GM18526 (cell line): Measurements from ENCODE around the gene MMP24.

Experiments
- POLR2A ChIP-seq: IDR thresholded peaks from 3 replicates; pipeline ENCODE4 v1.6.1; 2011; ENCODE audit not compliant: insufficient read length; ENCODE audit errors: extremely low read depth

MMP24 gene

DNA sequence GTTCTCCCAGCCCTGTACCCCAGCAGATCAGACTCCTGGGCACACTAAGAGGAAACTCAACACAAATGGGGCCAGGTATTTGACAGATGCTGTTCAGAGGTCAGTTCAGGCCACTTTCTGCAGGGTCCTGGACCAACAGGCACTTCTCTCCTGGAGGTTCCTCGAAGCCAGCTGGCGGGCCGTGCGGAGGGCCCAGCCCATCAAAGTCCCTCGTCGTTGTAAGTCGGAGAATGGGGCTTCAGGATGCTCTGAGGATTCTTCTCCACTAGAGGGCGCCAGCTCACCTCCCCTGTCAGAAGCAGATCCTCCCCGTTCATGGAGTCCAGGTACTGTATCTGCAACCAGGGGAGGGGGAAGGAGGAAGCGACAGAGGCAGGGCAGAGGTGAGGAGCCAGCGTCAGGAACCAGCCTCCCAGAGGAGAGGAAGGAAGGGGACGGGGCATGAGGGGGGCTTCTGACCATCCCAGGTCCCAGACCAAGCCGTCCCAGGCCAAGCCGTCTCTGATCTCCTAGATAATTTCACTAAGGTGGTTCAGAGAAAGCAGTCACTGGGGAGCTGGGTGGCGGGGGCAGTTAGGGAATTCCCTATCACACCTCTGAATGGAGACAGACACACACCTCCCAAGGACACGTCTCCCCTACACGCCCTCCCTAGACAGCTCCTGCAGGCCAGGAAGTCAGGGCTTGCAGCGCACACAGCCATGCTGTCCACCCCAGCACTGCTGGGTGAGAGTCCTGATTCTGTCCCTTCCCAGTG, 77.4 kb downstream of the MMP24 start:
- TF ChIP-seq POLR2A: no peak

- no peak for TF ChIP-seq POLR2A
These were observed 78.5 kb downstream of the MMP24 start for GRCh38 chr20:35304956-35305355.

GRCh38 chr20:35305682-35306556, 79.4 kb downstream of the MMP24 start:
- TF ChIP-seq POLR2A: no peak

DNA sequence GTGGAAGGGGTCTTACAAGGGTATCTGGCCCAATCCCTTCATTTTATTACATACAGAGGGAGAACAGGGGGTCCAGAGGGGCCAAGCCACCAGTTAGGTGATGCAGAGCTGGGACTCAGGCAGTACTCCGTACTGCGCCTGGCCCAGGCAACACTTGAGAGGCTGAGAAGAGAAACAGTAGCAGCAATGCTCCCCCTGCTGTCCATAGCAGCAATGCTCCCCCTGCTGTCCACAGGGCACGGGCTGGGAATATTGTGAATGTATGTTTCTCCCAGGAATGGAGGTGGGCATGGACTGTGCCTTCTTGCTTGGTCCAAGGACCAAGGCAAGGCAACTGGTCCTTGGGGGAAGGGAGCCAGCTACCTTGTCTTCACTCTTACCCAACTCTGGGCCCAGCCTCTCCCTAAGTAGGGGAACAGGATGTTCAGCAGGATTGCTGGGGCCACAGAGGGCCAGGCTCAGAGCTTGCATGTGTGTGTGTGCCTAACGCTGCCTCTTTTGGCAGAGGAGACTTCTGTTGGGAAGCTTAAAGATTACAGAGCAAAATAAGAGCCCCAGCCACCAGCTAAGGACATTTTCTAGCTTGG, 80.5 kb downstream of the MMP24 start:
- TF ChIP-seq POLR2A: no peak

DNA sequence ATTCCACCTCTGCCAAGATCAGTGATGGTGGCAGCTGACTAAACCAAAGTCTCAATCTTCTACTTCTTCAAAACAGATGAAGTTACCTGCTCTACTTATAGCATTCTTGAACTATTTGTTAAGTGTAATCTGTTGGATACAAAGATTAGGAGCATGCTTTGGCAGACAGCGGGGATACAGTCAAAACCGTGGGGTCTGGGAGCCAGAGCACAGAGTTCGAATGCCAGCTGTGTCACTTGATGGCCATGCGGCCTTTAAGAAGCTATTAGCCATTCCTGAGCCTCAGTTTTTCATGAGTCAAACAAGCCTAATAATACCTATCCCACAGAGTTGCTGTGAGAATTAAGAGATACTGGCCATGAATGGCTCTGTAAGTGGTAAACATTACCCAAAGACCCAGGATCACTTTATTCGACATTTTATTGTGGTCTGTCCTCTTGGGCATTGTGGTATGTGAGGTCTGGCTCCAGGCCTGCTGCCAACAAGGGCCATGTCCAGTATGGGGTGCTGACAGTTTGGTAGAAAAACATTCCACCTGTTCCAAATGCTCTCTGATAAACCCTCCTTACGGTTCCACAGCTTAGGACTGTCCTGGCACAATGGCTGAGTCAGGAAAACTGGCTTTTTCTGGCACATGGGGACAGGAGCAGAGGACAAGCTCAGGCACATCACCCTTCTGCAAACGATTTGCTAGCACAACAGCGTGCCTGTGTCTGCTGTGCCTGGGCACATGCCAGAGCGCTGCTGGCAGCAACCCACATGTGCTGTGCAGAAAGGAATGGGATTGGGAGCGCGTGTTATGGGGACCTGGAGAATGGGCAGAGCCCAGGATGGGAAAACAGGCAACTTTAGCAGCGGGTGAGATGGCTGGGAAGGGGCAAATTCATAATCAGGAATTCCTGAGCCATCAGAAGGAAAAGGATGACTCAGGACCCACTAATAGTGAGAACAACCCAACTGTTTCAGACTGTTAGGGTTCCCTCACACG, 81.5 kb downstream of the MMP24 start:
- no peak for TF ChIP-seq POLR2A

GRCh38 chr20:35311409-35311808, 84.9 kb downstream of the MMP24 start:
- TF ChIP-seq POLR2A: no peak

DNA sequence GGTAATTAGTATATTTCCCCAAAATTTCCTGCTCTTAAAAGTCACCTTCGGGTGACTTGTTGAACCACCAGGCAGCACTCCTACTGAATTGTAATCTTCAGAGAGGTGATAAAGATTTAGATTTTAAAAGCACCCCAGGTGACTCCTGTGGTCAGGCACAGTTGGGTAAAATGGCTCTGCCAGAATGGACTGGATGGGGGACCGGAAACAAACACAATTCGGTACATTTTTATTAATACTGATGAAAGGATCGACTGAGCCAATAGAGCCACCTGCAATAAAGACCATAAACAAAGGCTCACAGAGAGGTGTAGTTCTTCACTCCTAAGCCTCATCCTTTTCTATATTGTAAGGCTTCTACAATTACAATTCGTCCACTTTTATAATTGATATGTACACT, 85.3 kb downstream of the MMP24 start:
- TF ChIP-seq POLR2A: no peak

DNA sequence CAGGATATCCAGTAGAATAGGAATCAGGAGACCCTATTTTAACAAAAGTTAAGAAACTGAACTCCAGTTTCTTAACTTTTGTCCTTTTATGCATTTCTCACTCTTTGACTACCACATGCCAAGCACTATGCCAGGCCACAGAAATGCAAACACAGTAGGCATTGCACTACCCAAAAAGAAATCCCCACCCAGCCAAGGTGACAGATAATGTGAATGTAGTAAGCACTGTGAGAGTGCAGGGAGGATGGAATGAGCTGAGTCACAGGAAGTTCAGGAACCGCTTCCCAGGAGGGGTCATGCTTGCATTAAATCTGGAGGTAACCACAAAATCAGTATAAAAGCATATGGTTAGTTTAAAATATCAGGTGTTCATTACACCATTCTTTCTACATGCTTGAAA, 85.8 kb downstream of the MMP24 start:
- no peak for TF ChIP-seq POLR2A

DNA sequence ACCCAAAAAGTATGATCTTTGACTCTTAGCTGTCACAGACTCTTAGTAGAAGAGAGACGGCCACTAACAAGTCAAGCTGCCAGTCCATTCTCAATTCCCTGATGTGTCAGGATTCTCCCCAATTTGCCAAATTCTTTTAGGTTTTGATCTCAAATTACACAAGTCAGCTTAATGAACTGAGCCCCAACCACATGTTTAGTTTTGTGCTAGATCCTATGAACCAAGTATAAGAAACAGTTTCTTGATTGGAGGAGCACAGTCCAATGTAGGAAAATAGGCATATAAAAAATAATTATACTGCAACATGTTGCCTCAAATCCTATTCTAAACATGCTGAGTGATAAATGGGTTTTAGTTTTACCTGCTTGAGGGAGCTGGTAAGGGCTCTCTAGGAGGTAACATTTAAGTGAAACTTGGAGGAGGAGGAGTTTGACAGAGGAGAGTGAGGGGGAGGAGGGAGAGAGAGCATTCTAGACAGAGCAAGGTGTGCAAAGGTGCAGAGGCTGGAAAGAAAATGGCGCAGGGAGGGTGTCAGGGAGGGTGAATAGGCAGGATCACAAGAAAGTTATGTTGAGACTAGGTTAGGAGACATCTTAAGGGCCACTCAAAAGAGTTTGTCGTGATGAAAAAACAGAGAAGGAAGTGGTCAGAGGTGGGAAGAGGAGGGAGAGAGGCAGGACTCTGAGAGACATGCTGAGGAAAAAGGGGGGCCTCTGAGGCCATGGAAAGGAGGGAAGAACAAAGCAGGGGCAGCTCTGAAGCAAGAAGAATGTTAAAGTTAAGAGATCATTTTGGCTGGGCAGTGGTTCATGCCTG, 88.5 kb downstream of the MMP24 start:
- TF ChIP-seq POLR2A: no peak

GRCh38 chr20:35316086-35316485, 89.6 kb downstream of the MMP24 start:
- TF ChIP-seq POLR2A: no peak

DNA sequence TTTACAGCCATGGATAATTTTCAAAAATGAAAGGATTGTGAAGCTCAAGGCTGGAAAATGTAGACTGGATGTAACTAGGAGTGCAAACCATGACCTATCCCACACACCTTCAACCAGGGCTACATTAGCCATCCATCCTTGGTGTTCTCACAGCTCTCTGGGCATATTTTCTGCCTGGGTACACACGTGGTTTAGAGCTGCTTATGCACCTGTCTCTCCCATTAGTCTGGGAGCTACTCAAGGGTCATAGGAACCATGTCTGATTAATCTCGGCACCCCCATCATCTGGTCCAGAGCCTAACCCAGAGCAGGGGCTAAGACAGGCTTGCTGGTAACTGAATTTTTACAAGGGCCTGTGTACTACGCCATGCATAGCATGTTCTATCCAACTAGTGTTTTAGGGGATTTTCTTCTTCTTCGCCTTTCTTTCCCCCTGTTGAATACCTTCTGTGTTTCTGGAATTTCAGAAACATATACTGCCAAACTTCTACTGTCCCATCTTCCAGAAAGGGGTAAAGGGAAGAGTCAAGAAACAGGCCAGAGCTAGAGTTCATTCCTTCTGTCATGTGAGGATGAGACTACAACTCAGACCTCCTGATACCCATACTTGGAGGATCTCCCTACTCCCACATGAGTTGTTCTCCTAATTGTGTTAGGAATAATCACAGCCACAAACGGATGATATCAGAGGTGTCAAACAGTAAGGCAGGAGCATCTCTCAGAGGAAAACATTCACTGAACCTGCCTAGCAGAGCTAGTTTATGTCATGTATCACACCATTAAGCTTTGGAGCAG, 91.1 kb downstream of the MMP24 start:
- no peak for TF ChIP-seq POLR2A

DNA sequence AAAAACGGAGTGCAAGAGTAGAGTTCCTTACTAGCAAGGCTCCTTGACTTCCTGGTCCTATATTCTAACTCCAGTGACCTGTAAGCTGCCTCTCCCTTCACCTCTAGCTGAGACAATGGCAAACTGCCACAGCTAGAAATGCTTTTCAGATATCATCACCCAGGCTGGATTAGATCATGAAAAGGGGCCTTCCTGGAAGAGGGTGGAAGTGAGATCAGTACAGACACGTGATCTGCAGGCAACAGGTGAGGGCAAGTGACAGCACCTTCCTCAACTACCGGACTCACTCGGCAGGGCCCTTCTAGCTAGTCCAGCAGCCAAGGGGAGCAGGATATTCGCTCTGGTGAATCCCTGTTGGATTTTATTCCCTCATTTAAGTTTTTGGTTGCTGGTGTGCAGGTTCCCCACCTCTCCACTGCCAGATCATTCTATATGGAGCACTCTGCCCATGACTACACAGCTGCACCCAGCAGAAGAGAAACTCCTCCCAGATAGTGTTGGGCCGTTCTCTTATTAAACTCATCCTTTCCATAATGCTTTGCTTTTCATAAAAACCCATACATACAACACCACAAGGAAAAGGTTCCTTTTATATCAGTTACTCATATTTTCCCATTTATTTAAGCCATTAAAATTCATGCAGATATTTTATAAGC, 92.1 kb downstream of the MMP24 start:
- TF ChIP-seq POLR2A: no peak
